ENCODE measurements around the gene ZNF205.

- TF ChIP-seq CTCF (IDR thresholded peaks at IDR 0.05; ENCODE audit: insufficient read depth, low read depth, low read length) (no peak), EZH2 (IDR thresholded peaks at IDR 0.05; ENCODE audit: insufficient read depth, low read length) (no peak)
These were observed 46.5 kb upstream of the ZNF205 start for GRCh38 chr16:3065742-3066439.
